H9 (cell line): Measurements from ENCODE around the gene SOX13. TPM values are rescaled to one million over a fixed set of nuclear protein-coding genes. Genes with fewer than 3 reads are reported as not detected.

ENCODE experiments used
- DNase-seq: peaks from one replicate; pipeline ENCODE4 v3.0.0-alpha.2; 2017
- H2AFZ ChIP-seq: one replicate; pipeline ENCODE4 v1.6.1; 2013; ENCODE audit warnings: mild to moderate bottlenecking, low read length, control low read depth, moderate library complexity
- H2AK5ac ChIP-seq: 2 replicates; pipeline ENCODE4 v1.6.1; 2013; ENCODE audit warnings: low read length, control low read depth, mixed read lengths; ENCODE audit not compliant: insufficient read length
- H2BK120ac ChIP-seq: one replicate; pipeline ENCODE4 v1.6.1; 2013; ENCODE audit warnings: low read depth, mild to moderate bottlenecking, low read length, control low read depth, inconsistent platforms; ENCODE audit not compliant: poor library complexity, severe bottlenecking
- H2BK12ac ChIP-seq: 2 replicates; pipeline ENCODE4 v1.6.1; 2013; ENCODE audit warnings: low read length, control low read depth, mixed read lengths, low read depth; ENCODE audit not compliant: insufficient read length
- H2BK15ac ChIP-seq: 2 replicates; pipeline ENCODE4 v1.6.1; 2013; ENCODE audit warnings: low read depth, low read length, control low read depth
- H2BK20ac ChIP-seq: one replicate; pipeline ENCODE4 v1.6.1; 2013; ENCODE audit warnings: low read depth, mild to moderate bottlenecking, low read length, control low read depth, inconsistent platforms; ENCODE audit not compliant: poor library complexity, severe bottlenecking
- H2BK5ac ChIP-seq: 2 replicates; pipeline ENCODE4 v1.6.1; 2013; ENCODE audit warnings: low read length, control low read depth, mixed read lengths; ENCODE audit not compliant: insufficient read length
- H3K14ac ChIP-seq: 2 replicates; pipeline ENCODE4 v1.6.1; 2013; ENCODE audit warnings: low read length, control low read depth; ENCODE audit not compliant: insufficient read depth
- H3K18ac ChIP-seq: 2 replicates; pipeline ENCODE4 v1.6.1; 2013; ENCODE audit warnings: low read depth, mild to moderate bottlenecking, mixed read lengths, low read length, control low read depth; ENCODE audit not compliant: insufficient read length
- H3K23ac ChIP-seq: 2 replicates; pipeline ENCODE4 v1.6.1; 2013; ENCODE audit warnings: low read length, control low read depth, mixed read lengths, low read depth; ENCODE audit not compliant: insufficient read length
- H3K23me2 ChIP-seq: 2 replicates; pipeline ENCODE4 v1.6.1; 2013; ENCODE audit warnings: low read depth, mild to moderate bottlenecking, mixed read lengths, low read length, control low read depth; ENCODE audit not compliant: insufficient read length, poor library complexity, severe bottlenecking
- H3K27ac ChIP-seq: 2 replicates; pipeline ENCODE4 v1.5.1; 2013; ENCODE audit warnings: low read length, control low read depth, mixed read lengths, low read depth; ENCODE audit not compliant: insufficient read length
- H3K27me3 ChIP-seq: 2 replicates; pipeline ENCODE4 v1.6.1; 2013; ENCODE audit warnings: low read length, control low read depth, inconsistent platforms; ENCODE audit not compliant: insufficient read depth
- H3K4ac ChIP-seq: 2 replicates; pipeline ENCODE4 v1.6.1; 2013; ENCODE audit warnings: low read depth, mild to moderate bottlenecking, control low read depth, inconsistent platforms, low read length, moderate library complexity
- H3K4me1 ChIP-seq: 2 replicates; pipeline ENCODE4 v1.6.1; 2013; ENCODE audit warnings: low read length, control low read depth, inconsistent platforms; ENCODE audit not compliant: insufficient read depth
- H3K4me2 ChIP-seq: 2 replicates; pipeline ENCODE4 v1.6.1; 2013; ENCODE audit warnings: low read length, control low read depth, mixed read lengths; ENCODE audit not compliant: insufficient read length, insufficient read depth
- H3K56ac ChIP-seq: 2 replicates; pipeline ENCODE4 v1.6.1; 2013; ENCODE audit warnings: low read depth, mild to moderate bottlenecking, mixed read lengths, low read length, control low read depth; ENCODE audit not compliant: insufficient read length
- H3K79me1 ChIP-seq: 2 replicates; pipeline ENCODE4 v1.6.1; 2013; ENCODE audit warnings: low read depth, mild to moderate bottlenecking, moderate library complexity, low read length, control low read depth, inconsistent platforms; ENCODE audit not compliant: insufficient read depth, poor library complexity, severe bottlenecking
- H3K79me2 ChIP-seq: 2 replicates; pipeline ENCODE4 v1.6.1; 2013; ENCODE audit warnings: low read length, control low read depth, inconsistent platforms; ENCODE audit not compliant: insufficient read depth
- H3K9ac ChIP-seq: 2 replicates; pipeline ENCODE4 v1.6.1; 2013; ENCODE audit warnings: low read length, control low read depth, mixed read lengths; ENCODE audit not compliant: insufficient read length; ENCODE audit errors: extremely low read depth
- H3K9me3 ChIP-seq: one replicate; pipeline ENCODE4 v1.6.1; 2013; ENCODE audit warnings: low read depth, low read length, inconsistent platforms; ENCODE audit not compliant: control insufficient read depth
- H3T11ph ChIP-seq: one replicate; pipeline ENCODE4 v1.6.1; 2013; ENCODE audit warnings: mild to moderate bottlenecking, low read length, control low read depth, inconsistent platforms
- H4K20me1 ChIP-seq: one replicate; pipeline ENCODE4 v1.6.1; 2013; ENCODE audit not compliant: control insufficient read depth, insufficient read length, insufficient read depth
- H4K5ac ChIP-seq: 2 replicates; pipeline ENCODE4 v1.6.1; 2013; ENCODE audit warnings: low read depth, mild to moderate bottlenecking, mixed read lengths, low read length, control low read depth; ENCODE audit not compliant: insufficient read length
- H4K8ac ChIP-seq: replicated peaks from 2 replicates; pipeline ENCODE4 v1.6.1; 2013; ENCODE audit warnings: low read length, control low read depth, mixed read lengths, low read depth; ENCODE audit not compliant: insufficient read length
- H4K91ac ChIP-seq: 2 replicates; pipeline ENCODE4 v1.6.1; 2013; ENCODE audit warnings: low read depth, mild to moderate bottlenecking, moderate library complexity, mixed read lengths, low read length, control low read depth; ENCODE audit not compliant: insufficient read length
- H3K27ac Mint-ChIP-seq, 3 experiments: 2 replicates in 2 of 3; 3 replicates in 1 of 3; pipeline ENCODE4 v1.8.0; 2020 to 2021; ENCODE audit warnings: mixed read lengths in 3 of 3, mild to moderate bottlenecking in 1 of 3, moderate library complexity in 1 of 3
- H3K27me3 Mint-ChIP-seq: 2 replicates; pipeline ENCODE4 v1.8.0; 2021; ENCODE audit warnings: low read depth, mild to moderate bottlenecking, moderate library complexity, mixed read lengths
- H3K36me3 Mint-ChIP-seq, 3 experiments: 2 replicates in 2 of 3; 3 replicates in 1 of 3; pipeline ENCODE4 v1.8.0; 2020 to 2021; ENCODE audit warnings: low read depth in 3 of 3, mixed read lengths in 3 of 3; ENCODE audit not compliant: insufficient read depth in 1 of 3
- H3K4me1 Mint-ChIP-seq, 2 experiments: 2 replicates each; pipeline ENCODE4 v1.8.0; 2020; ENCODE audit warnings: mixed read lengths in 2 of 2
- H3K4me3 Mint-ChIP-seq, 2 experiments: 2 replicates in 1 of 2; 3 replicates in 1 of 2; pipeline ENCODE4 v1.8.0; 2020 to 2021; ENCODE audit warnings: mild to moderate bottlenecking in 2 of 2, mixed read lengths in 2 of 2, moderate library complexity in 1 of 2
- H3K9me3 Mint-ChIP-seq, 2 experiments: 2 replicates in 1 of 2; 3 replicates in 1 of 2; pipeline ENCODE4 v1.8.0; 2020; ENCODE audit warnings: mild to moderate bottlenecking in 2 of 2, mixed read lengths in 2 of 2, moderate library complexity in 1 of 2
- CTCF ChIP-seq: fragments of 200-600 bp; sonication (generic); conservative IDR thresholded peaks from 3 replicates; pipeline ENCODE4 v1.8.0; 2021; ENCODE audit warnings: antibody characterized with exemption, mild to moderate bottlenecking
- WGBS: extraction: QIAGEN DNeasy Blood & Tissue Kit; methylation state at CpG from one replicate; pipeline ENCODE4 v1.1.7; 2013; ENCODE audit warnings: missing lambda C conversion rate, low lambda C conversion rate, mixed read lengths; ENCODE audit not compliant: insufficient read length; ENCODE audit errors: extremely low coverage; 5-methylcytosine and 5-hydroxymethylcytosine counted together
- total RNA-seq: library from RNA; stranded (reverse); gene quantifications from 2 replicates; pipeline ENCODE4 v1.2.1, GENCODE V29; 2021

The SOX13 gene
- total RNA-seq, 1 experiment from 2014 or later: 120 TPM

GRCh38 chr1:204105131-204105515 is 32.2 kb downstream of the SOX13 start:
- H3K56ac ChIP-seq: no peak overlapping the region
- no peak overlapping the region for H2BK20ac ChIP-seq
- no peak overlapping the region for H3K4me2 ChIP-seq
- H2AK5ac ChIP-seq: no peak overlapping the region
- Mint-ChIP-seq H3K9me3 (no peaks in the 10 kb centered on the region), H3K4me1 (peaks cover 77 to 85% of the 10 kb centered on the region in 2 experiments), H3K27me3 (no peaks in the 10 kb centered on the region; the same call in 1 of the 2 replicates), H3K4me3 (peak overlapping the region in 1 of 2 experiments; percentile 21; a peak in 1 of 5 replicates), H3K36me3 (peaks cover 0 to 3% (median 0%) of the 10 kb centered on the region in 3 experiments; a peak in 1 of 7 replicates), H3K27ac (0 out of 7 replicates have a peak overlapping the region, but pooled peaks of 2 of the 3 experiments have one; percentile 27 to 62)
- H4K5ac ChIP-seq: no peak overlapping the region
- no peak overlapping the region for H3K14ac ChIP-seq
- H2AFZ ChIP-seq: no peak overlapping the region
- peaks cover 14% of the 10 kb centered on the region for H3K79me1 ChIP-seq
- no peak overlapping the region for H3K27ac ChIP-seq
- H3K18ac ChIP-seq: no peak overlapping the region
- no peaks in the 10 kb centered on the region for H3K27me3 ChIP-seq
- no peaks in the 10 kb centered on the region for H3K23me2 ChIP-seq
- H3K4me1 ChIP-seq: peaks cover 33% of the 10 kb centered on the region
- H3K79me2 ChIP-seq: peaks cover 51% of the 10 kb centered on the region; the same call in 1 of the 2 replicates
- no peak overlapping the region for H4K91ac ChIP-seq
- H3K9me3 ChIP-seq: no peaks in the 10 kb centered on the region
- H4K8ac ChIP-seq: no peak overlapping the region
- H2BK12ac ChIP-seq: no peak overlapping the region
- no peaks in the 10 kb centered on the region for H4K20me1 ChIP-seq
- no peak overlapping the region for H3K4ac ChIP-seq
- no peak overlapping the region for H2BK15ac ChIP-seq
- H3K9ac ChIP-seq: no peak overlapping the region
- H2BK120ac ChIP-seq: no peak overlapping the region
- TF ChIP-seq CTCF: no peak
- no CpG with 5 or more reads among the region's 6 CpGs for whole genome bisulfite sequencing
- H3T11ph ChIP-seq: no peak overlapping the region
- no peak overlapping the region for H2BK5ac ChIP-seq
- no peak for DNase-seq
- no peak overlapping the region for H3K23ac ChIP-seq
